HG03103 (cell line): ENCODE data around the gene TUBAL3.

Source experiments
- ATAC-seq: cut with Tn5 transposase; IDR thresholded peaks from one replicate; pipeline ENCODE4 v1.9.1; 2021; ENCODE audit warnings: low read depth; ENCODE audit not compliant: unreplicated experiment

Gene TUBAL3

GRCh38 chr10:5343979-5344378, 60.6 kb downstream of the TUBAL3 start:
- ATAC-seq, result no peak

- no peak for ATAC-seq
Measured at GRCh38 chr10:5343561-5343960, 61.1 kb downstream of the TUBAL3 start.
